HTERT RPE-1 (cell line): ENCODE results near the gene CDC14C.
"Not testable (repeated sequence)": the region's sequence is repeated elsewhere in the genome, so short reads cannot be mapped to it uniquely, and the experiment has no call there.

ENCODE experiments used
- in situ Hi-C: fragments of 300-500 bp; cut with MboI; formaldehyde crosslinking; loops from 4 replicates; pipeline ENCODE4 v1.14.3; 2020; ENCODE audit warnings: low sequenced_read_pairs

Gene CDC14C

DNA sequence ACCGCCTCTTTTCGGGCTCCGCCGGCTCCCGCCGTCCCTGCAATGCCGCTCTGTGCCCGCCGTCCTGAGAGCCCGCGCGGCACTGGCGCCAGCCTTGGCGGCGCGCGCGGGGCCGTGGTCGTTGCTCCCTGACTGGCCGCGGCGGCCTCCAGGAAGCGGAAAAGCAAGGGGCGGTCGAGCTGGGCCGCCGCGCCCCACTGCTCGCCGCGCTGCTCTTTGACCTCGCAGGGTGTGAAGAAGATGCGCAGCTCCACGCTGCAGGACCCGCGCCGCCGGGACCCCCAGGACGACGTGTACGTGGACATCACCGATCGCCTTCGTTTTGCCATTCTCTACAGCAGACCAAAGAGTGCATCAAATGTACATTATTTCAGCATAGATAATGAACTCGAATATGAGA lies at the start of gene CDC14C:
CDC14C (plus strand) TSS at position 115 of the 400 bp plus-strand sequence; CDS start at position 241, 126 bp downstream.
- in situ Hi-C loops: no loop called here

GRCh38 chr7:48875045-48875916 lies 49.1 kb upstream of the CDC14C start:
- in situ Hi-C loops: no loop called here

DNA sequence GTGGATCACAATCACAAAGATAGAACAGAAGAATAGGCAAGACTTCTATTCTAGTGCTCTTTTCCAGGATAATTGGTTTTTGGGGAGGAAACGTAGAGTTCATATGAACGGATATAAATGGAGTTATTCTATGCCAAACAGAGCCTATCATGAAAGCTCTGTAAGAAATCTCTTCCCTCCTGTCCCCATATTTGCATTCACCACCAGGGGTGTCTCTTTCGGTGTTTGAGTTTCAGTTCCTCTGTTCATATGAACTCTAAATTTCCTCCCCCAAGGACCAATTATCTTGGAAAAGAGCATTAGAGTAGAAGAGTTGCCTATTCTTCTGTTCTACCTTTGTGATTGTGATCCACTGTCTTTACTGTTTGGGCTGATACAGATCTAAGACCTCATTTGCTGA lies 48.3 kb upstream of the CDC14C start:
- in situ Hi-C loops: no loop called here

- in situ Hi-C loops: no loop called here
These were observed 43.5 kb upstream of the CDC14C start for GRCh38 chr7:48880851-48881250.

- in situ Hi-C loops: no loop called here
These were observed 36.8 kb upstream of the CDC14C start for GRCh38 chr7:48887500-48887899.

- in situ Hi-C loops: no loop called here
These were observed 29.8 kb upstream of the CDC14C start for GRCh38 chr7:48894574-48894973.

DNA sequence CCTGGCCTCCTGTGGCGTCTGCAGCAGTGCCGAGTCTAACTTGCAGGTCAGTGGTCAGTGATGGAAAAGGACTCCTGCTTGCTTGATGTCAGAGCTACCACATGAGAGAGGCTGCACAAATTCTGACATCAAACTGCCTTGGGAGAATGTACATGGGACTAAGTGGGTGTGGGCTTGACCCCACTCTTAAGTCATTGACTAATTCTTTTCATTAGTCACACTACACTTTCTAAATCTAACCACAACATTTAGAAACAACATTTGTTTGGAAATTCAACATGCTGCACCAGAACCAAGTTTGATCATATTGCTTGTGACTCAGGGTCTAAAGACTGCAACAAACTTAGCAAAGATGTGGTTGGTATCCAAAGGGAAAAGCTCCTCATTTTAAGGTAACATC lies 24.4 kb upstream of the CDC14C start:
- in situ Hi-C loops: no loop called here

DNA sequence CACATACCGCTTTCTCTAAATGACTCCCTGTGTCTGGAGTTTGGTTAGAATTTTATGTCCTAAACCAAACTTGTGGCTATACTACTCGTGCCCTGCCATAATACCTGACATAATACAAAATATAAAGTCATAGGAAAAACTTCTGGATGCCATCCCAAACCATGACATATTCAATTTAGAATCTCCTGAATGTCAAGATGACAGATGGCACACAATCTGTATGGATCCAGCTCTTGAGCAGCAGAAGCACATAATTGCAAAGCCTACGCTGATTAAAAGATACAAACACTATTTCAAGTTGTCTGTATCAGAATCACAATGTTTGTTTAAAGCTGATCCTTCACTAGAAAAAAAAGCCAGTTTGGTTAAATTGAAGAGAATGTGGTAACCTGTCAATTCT lies 22.4 kb upstream of the CDC14C start:
- in situ Hi-C loops: no loop called here

DNA sequence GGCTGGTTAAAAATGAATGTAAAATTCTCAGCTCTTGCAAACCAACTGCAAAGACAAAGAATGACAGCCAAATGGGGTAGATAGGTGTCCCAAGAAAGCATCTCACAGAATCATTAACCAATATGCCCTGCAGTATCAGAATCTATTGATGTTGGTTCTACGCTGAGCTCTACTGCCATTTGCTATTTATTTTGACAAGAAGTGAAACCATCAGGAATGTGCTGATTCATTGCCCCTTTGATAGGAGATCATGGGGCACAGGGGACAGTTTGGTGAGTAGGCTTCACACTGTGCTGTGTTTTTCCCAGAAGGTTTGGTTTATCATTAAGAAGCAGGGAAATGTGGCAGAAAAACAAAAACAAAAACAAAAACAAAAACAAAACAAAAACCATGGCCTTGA lies 19.4 kb upstream of the CDC14C start:
- in situ Hi-C loops: no loop called here

DNA sequence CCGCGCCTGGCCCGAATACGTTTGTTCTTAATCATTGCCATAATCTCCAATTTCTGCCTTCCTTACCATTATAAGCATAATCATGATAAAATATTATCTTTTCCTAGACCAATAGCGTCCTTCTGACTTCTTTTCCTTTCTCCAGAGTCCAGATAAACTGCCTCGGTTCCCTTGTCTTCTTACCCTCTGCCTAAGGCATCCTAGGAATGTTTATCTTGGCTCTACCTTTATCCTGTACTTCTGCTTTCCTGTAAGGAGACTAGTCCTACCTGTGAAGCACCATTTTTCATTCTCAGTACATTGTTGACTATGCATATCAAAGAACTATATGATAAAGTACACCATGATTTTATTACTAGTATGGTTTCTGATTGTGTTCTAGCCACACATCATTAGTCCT lies 18.7 kb upstream of the CDC14C start:
- in situ Hi-C loops: not testable (repeated sequence)

GRCh38 chr7:48909887-48910286 lies 14.5 kb upstream of the CDC14C start:
- in situ Hi-C loops: not testable (repeated sequence)

- in situ Hi-C loops: no loop called here
These were observed 7.1 kb downstream of the CDC14C start for GRCh38 chr7:48931481-48931880.

GRCh38 chr7:48932126-48932910 lies 8.0 kb downstream of the CDC14C start:
- in situ Hi-C loops: no loop called here

- in situ Hi-C loops: no loop called here
These were observed 9.3 kb downstream of the CDC14C start for GRCh38 chr7:48933549-48934085.

- in situ Hi-C loops: no loop called here
These were observed 14.4 kb downstream of the CDC14C start for GRCh38 chr7:48938539-48939295.

GRCh38 chr7:48943279-48943990 lies 19.1 kb downstream of the CDC14C start:
- in situ Hi-C loops: no loop called here

DNA sequence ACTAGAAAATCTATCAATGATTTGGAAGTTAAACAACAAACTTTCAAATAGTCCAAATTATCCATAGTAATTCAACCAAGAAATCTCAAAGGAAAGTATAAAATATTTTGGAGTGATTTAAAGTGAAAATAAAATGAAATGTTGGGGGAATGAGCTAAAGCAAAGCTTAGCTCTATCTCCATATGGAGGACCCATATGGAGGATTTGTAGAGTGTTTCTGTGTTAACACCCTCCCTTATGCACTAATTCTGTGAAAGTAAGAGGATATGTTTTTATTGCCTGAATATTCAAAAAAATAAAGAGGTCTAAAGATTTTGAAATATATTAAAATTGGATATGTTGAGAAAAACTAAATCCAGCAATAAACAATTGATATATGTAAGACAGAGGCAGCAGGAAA lies 31.6 kb downstream of the CDC14C start:
- in situ Hi-C loops: no loop called here

DNA sequence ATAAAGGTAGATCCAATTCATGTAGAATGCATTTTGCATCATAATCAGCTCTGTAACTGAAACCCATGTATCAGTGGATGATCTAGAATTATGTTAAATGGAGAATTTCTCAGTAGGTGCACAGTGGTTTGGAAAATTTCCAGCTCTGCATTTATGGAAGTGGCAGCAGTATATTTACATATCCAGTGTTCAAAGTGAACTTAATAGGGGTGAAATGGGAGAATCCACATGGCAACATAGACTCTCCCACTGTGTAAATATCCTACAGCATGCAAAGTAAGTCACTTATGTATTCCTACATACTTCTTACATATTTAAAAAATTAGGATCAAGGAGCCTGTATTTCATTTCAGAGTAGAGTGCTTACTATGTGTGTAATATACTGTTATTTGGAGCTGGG lies 35.3 kb downstream of the CDC14C start:
- in situ Hi-C loops: no loop called here

DNA sequence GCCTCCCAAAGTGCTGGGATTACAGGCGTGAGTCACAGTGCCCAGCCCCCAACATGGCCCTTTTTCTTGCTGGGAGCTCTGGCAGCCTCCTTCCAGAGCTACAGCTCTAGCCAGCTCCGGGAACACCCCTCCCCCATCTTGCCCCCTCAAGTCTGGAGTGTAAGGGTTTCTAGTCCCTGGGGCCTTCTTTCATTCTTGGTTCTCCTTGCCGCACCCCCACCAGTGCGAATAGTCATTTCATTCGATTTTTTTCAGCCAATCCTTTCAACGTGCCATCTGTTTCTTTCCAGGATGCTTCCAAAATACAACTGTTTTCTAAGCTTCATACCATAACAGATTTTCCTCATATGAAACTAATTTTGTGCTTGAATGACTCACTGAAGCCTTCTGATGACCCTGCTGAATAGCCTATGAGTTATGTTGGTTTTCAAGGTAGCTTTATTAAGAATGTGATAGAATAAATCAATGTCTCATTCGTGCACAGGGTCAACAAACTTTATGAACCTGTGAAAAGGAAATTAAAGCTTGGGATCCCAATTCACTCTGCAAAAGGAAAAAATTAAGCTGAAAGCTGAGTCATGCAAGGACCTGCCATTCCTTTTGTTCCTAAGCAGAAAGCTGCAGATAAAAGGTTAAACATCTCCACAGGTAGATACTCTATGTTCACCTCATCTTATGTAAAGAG lies 38.6 kb downstream of the CDC14C start:
- in situ Hi-C loops: no loop called here

- in situ Hi-C loops: no loop called here
These were observed 39.7 kb downstream of the CDC14C start for GRCh38 chr7:48964074-48964473.
